Loucy (cell line): ENCODE measurements around the gene DMPK.
"Not testable (repeated sequence)": the region's sequence is repeated elsewhere in the genome, so short reads cannot be mapped to it uniquely, and the experiment has no call there.

Experiments used
- H2AFZ ChIP-seq: fragments of 200-600 bp; sonication (generic); 2 replicates; pipeline ENCODE4 v1.6.0; 2016; ENCODE audit warnings: antibody characterized with exemption, mild to moderate bottlenecking, low read length, moderate library complexity
- H3F3A ChIP-seq: fragments of 200-600 bp; 2 replicates; pipeline ENCODE4 v1.6.0; 2016; ENCODE audit warnings: antibody characterized with exemption, low read depth, mild to moderate bottlenecking
- H3K27me3 ChIP-seq: fragments of 200-600 bp; sonication (generic); 2 replicates; pipeline ENCODE4 v1.6.1; 2014; ENCODE audit warnings: low read length, mild to moderate bottlenecking; ENCODE audit not compliant: insufficient read depth, poor library complexity, severe bottlenecking
- H3K36me3 ChIP-seq: fragments of 200-600 bp; sonication (generic); 2 replicates; pipeline ENCODE4 v1.6.1; 2016; ENCODE audit warnings: low read length; ENCODE audit not compliant: insufficient read depth
- H3K4me1 ChIP-seq: fragments of 200-600 bp; sonication (generic); 2 replicates; pipeline ENCODE4 v1.5.1; 2014; ENCODE audit warnings: low read length, mild to moderate bottlenecking; ENCODE audit not compliant: insufficient read depth, poor library complexity, severe bottlenecking
- H3K4me2 ChIP-seq: fragments of 200-600 bp; sonication (generic); 2 replicates; pipeline ENCODE4 v1.6.0; 2014; ENCODE audit warnings: antibody characterized with exemption, low read length, low read depth, mild to moderate bottlenecking; ENCODE audit not compliant: poor library complexity, severe bottlenecking
- H3K4me3 ChIP-seq: fragments of 200-600 bp; sonication (generic); 2 replicates; pipeline ENCODE4 v1.5.1; 2014; ENCODE audit warnings: low read length, mild to moderate bottlenecking, mixed read lengths; ENCODE audit not compliant: poor library complexity, severe bottlenecking
- H3K79me2 ChIP-seq: fragments of 200-600 bp; sonication (generic); 2 replicates; pipeline ENCODE4 v1.6.1; 2014; ENCODE audit warnings: low read length; ENCODE audit not compliant: insufficient read depth
- H3K9ac ChIP-seq: fragments of 200-600 bp; sonication (generic); 2 replicates; pipeline ENCODE4 v1.6.0; 2014; ENCODE audit warnings: mild to moderate bottlenecking, low read depth, low read length, moderate library complexity; ENCODE audit not compliant: poor library complexity, severe bottlenecking
- H3K9me2 ChIP-seq: fragments of 200-600 bp; sonication (generic); replicated peaks from 2 replicates; pipeline ENCODE4 v1.6.1; 2016; ENCODE audit warnings: low read depth, low read length, mixed read lengths
- H3K9me3 ChIP-seq: fragments of 200-600 bp; sonication (generic); 2 replicates; pipeline ENCODE4 v1.6.1; 2014; ENCODE audit warnings: mild to moderate bottlenecking, antibody characterized with exemption, low read length, low read depth; ENCODE audit not compliant: insufficient read depth
- H4K20me1 ChIP-seq: fragments of 200-600 bp; sonication (generic); 2 replicates; pipeline ENCODE4 v1.6.0; 2014; ENCODE audit warnings: antibody characterized with exemption, low read length, mild to moderate bottlenecking; ENCODE audit not compliant: insufficient read depth, poor library complexity, severe bottlenecking
- CTCF ChIP-seq: fragments of 200-600 bp; sonication (generic); conservative IDR thresholded peaks from 2 replicates; pipeline ENCODE4 v1.5.1; 2014; ENCODE audit warnings: mild to moderate bottlenecking, antibody characterized with exemption, low read length
- EZH2phosphoT487 ChIP-seq: fragments of 200-600 bp; IDR thresholded peaks from 2 replicates; pipeline ENCODE4 v1.6.1; 2018; ENCODE audit warnings: antibody characterized with exemption, mild to moderate bottlenecking, moderate library complexity, borderline replicate concordance

Gene DMPK

GRCh38 chr19:45800070-45800553 is 17.8 kb upstream of the DMPK start:
- Histone ChIP-seq H3K9me3 (no peaks in the 10 kb centered on the region), H3K9ac (no peak overlapping the region), H3K27me3 (no peaks in the 10 kb centered on the region), H4K20me1 (no peaks in the 10 kb centered on the region), H3K4me2 (no peak overlapping the region), H3K79me2 (no peaks in the 10 kb centered on the region), H3K4me1 (no peaks in the 10 kb centered on the region), H3K4me3 (no peak overlapping the region), H3K9me2 (no peaks in the 10 kb centered on the region), H2AFZ (no peak overlapping the region), H3F3A (no peaks in the 10 kb centered on the region), H3K36me3 (no peaks in the 10 kb centered on the region)
- no peak for TF ChIP-seq EZH2phosphoT487
- TF ChIP-seq CTCF = no peak

GRCh38 chr19:45799541-45799940 is 17.3 kb upstream of the DMPK start:
- not testable (repeated sequence) for H4K20me1 ChIP-seq, H3K4me1 ChIP-seq, H3F3A ChIP-seq, H3K9ac ChIP-seq, H3K4me2 ChIP-seq, H3K27me3 ChIP-seq, H3K9me2 ChIP-seq, H3K79me2 ChIP-seq, H3K9me3 ChIP-seq, H3K4me3 ChIP-seq, H2AFZ ChIP-seq, H3K36me3 ChIP-seq

GRCh38 chr19:45798995-45799517 is 16.8 kb upstream of the DMPK start:
- Histone ChIP-seq H3K36me3 (no peaks in the 10 kb centered on the region), H3K4me2 (no peak overlapping the region)

More at GRCh38 chr19:45798995-45799517, 16.8 kb upstream of the DMPK start:
- H4K20me1 ChIP-seq = no peaks in the 10 kb centered on the region
- H2AFZ ChIP-seq = no peak overlapping the region
- no peaks in the 10 kb centered on the region for H3K9me3 ChIP-seq
- no peak overlapping the region for H3K4me3 ChIP-seq
- TF ChIP-seq CTCF (peak; percentile 80), EZH2phosphoT487 (no peak)
- H3K9ac ChIP-seq = no peak overlapping the region
- H3K27me3 ChIP-seq = no peaks in the 10 kb centered on the region
- H3K9me2 ChIP-seq = no peaks in the 10 kb centered on the region
- no peaks in the 10 kb centered on the region for H3F3A ChIP-seq
- H3K79me2 ChIP-seq = no peaks in the 10 kb centered on the region
- no peaks in the 10 kb centered on the region for H3K4me1 ChIP-seq
